Neutrophil (primary cell): ENCODE data around the gene ZNF648.

Experiments
- H3K27ac ChIP-seq: fragments of 200-600 bp; sonication (generic); 2 replicates; pipeline ENCODE4 v1.5.1; 2016; ENCODE audit warnings: mild to moderate bottlenecking, moderate library complexity
- H3K27me3 ChIP-seq: fragments of 200-600 bp; sonication (generic); 2 replicates; pipeline ENCODE4 v1.6.0; 2016; ENCODE audit warnings: mild to moderate bottlenecking
- H3K36me3 ChIP-seq: fragments of 200-600 bp; sonication (generic); 2 replicates; pipeline ENCODE4 v1.5.1; 2017
- H3K4me1 ChIP-seq, 2 experiments: fragments of 200-600 bp in 1 of 2; sonication (generic) in 1 of 2; 1 replicate in 1 of 2; 2 replicates in 1 of 2; pipeline versions ENCODE4 v1.5.1 to v1.6.1; 2013 to 2016; ENCODE audit warnings: low read depth in 1 of 2, low read length in 1 of 2, mild to moderate bottlenecking in 1 of 2, moderate library complexity in 1 of 2; ENCODE audit not compliant: control insufficient read depth in 1 of 2, insufficient read depth in 1 of 2
- H3K4me3 ChIP-seq, 2 experiments: fragments of 200-600 bp in 1 of 2; sonication (generic) in 1 of 2; 1 replicate in 1 of 2; 2 replicates in 1 of 2; pipeline ENCODE4 v1.5.1; 2013 to 2016; ENCODE audit warnings: low read depth in 1 of 2, low read length in 1 of 2, mild to moderate bottlenecking in 1 of 2, moderate library complexity in 1 of 2
- H3K9me3 ChIP-seq: fragments of 200-600 bp; sonication (generic); 2 replicates; pipeline ENCODE4 v1.5.1; 2016
- CTCF ChIP-seq: fragments of 200-600 bp; sonication (generic); IDR thresholded peaks from 2 replicates; pipeline ENCODE4 v1.5.1; 2016; ENCODE audit warnings: antibody characterized with exemption

The ZNF648 gene

GRCh38 chr1:182069028-182069466, 7.5 kb upstream of the ZNF648 start:
- H3K4me1 ChIP-seq, result no peaks in the 10 kb centered on the region
- H3K36me3 ChIP-seq, result no peaks in the 10 kb centered on the region
- H3K4me3 ChIP-seq, result no peak overlapping the region
- no peaks in the 10 kb centered on the region for H3K9me3 ChIP-seq
- peaks cover 55% of the 10 kb centered on the region for H3K27me3 ChIP-seq
- TF ChIP-seq CTCF, result peak; percentile 21
- H3K27ac ChIP-seq, result no peak overlapping the region

GRCh38 chr1:182066934-182067333, 5.4 kb upstream of the ZNF648 start:
- H3K4me3 ChIP-seq, result no peak overlapping the region
- TF ChIP-seq CTCF, result no peak
- peaks cover 70% of the 10 kb centered on the region for H3K27me3 ChIP-seq
- H3K27ac ChIP-seq, result no peak overlapping the region
- no peaks in the 10 kb centered on the region for H3K36me3 ChIP-seq
- H3K4me1 ChIP-seq, result no peaks in the 10 kb centered on the region
- no peaks in the 10 kb centered on the region for H3K9me3 ChIP-seq

- peaks cover 81% of the 10 kb centered on the region for H3K27me3 ChIP-seq
- H3K36me3 ChIP-seq, result no peaks in the 10 kb centered on the region
- H3K27ac ChIP-seq, result no peak overlapping the region
- no peak overlapping the region for H3K4me3 ChIP-seq
- no peaks in the 10 kb centered on the region for H3K4me1 ChIP-seq
- no peaks in the 10 kb centered on the region for H3K9me3 ChIP-seq
- TF ChIP-seq CTCF, result no peak
These were observed 3.8 kb upstream of the ZNF648 start for GRCh38 chr1:182065126-182065845.

- TF ChIP-seq CTCF, result no peak
- no peaks in the 10 kb centered on the region for H3K36me3 ChIP-seq
- H3K4me3 ChIP-seq, result no peak overlapping the region
- H3K4me1 ChIP-seq, result no peaks in the 10 kb centered on the region
- H3K27me3 ChIP-seq, result peaks cover 81% of the 10 kb centered on the region
- no peak overlapping the region for H3K27ac ChIP-seq
- no peaks in the 10 kb centered on the region for H3K9me3 ChIP-seq
These were observed 3.1 kb upstream of the ZNF648 start for GRCh38 chr1:182064611-182065010.

GRCh38 chr1:182062223-182062622, 711 bp upstream of the ZNF648 start:
- Histone ChIP-seq H3K4me1 (no peaks in the 10 kb centered on the region), H3K4me3 (no peak overlapping the region), H3K36me3 (no peaks in the 10 kb centered on the region), H3K9me3 (no peaks in the 10 kb centered on the region), H3K27ac (no peak overlapping the region), H3K27me3 (peaks cover 82% of the 10 kb centered on the region)
- no peak for TF ChIP-seq CTCF
